ENCODE measurements around the gene RHBDD3. TPM values are rescaled to one million over a fixed set of nuclear protein-coding genes. Genes with fewer than 3 reads are reported as not detected.

Gene RHBDD3
- total RNA-seq, 3 donors from 2014 or later (not counting 1 experiment from before 2014, with no cell fraction given) = 16.6 to 20.9 (median 17.9) TPM

GRCh38 chr22:29259253-29259899, 8.4 kb downstream of the RHBDD3 start:
- TF ChIP-seq CTCF (IDR thresholded peaks at IDR 0.05) = no peak
- no peaks in the 10 kb centered on the region for H3K9me3 ChIP-seq (ENCODE audit: control insufficient read depth, insufficient read depth, low read length)
- H3K27me3 ChIP-seq (ENCODE audit: control insufficient read depth, insufficient read depth, low read length) = no peaks in the 10 kb centered on the region
- 92% methylated on average over 11 of the region's 11 CpGs for WGBS (ENCODE audit: insufficient coverage)
- DNase-seq (no peak), ATAC-seq (no peak)
- Mint-ChIP-seq H3K27me3 (ENCODE audit: low read depth in 2 of 2) (no peaks in the 10 kb centered on the region), H3K9me3 (no peaks in the 10 kb centered on the region), H3K36me3 (no peaks in the 10 kb centered on the region), H3K4me1 (no peaks in the 10 kb centered on the region), H3K27ac (no peak overlapping the region), H3K4me3 (no peak overlapping the region)
- H3K4me1 ChIP-seq (ENCODE audit: control insufficient read depth, insufficient read depth, low read length) = no peaks in the 10 kb centered on the region
- intact Hi-C loops (cut with micrococcal nuclease) = no loop called here
- no peaks in the 10 kb centered on the region for H3K36me3 ChIP-seq (ENCODE audit: control insufficient read depth, insufficient read depth, low read length)
- no peak overlapping the region for H3K27ac ChIP-seq (ENCODE audit: low read length)
- H3K4me3 ChIP-seq (ENCODE audit: low read length) = no peak overlapping the region

- intact Hi-C loops (cut with micrococcal nuclease) = no loop called here
Observed at GRCh38 chr22:29258407-29259252, 9.2 kb downstream of the RHBDD3 start.

GRCh38 chr22:29257751-29258181, 10.0 kb downstream of the RHBDD3 start:
- H3K4me1 ChIP-seq (ENCODE audit: control insufficient read depth, insufficient read depth, low read length) = no peaks in the 10 kb centered on the region
- no peak for DNase-seq
- H3K27ac ChIP-seq (ENCODE audit: low read length) = no peak overlapping the region
- Mint-ChIP-seq H3K27ac (no peak overlapping the region), H3K27me3 (ENCODE audit: low read depth in 2 of 2) (no peaks in the 10 kb centered on the region), H3K9me3 (no peaks in the 10 kb centered on the region), H3K4me1 (no peaks in the 10 kb centered on the region), H3K4me3 (no peak overlapping the region), H3K36me3 (no peaks in the 10 kb centered on the region)
- no peak for ATAC-seq
- H3K36me3 ChIP-seq (ENCODE audit: control insufficient read depth, insufficient read depth, low read length) = no peaks in the 10 kb centered on the region
- no peak overlapping the region for H3K4me3 ChIP-seq (ENCODE audit: low read length)
- no peaks in the 10 kb centered on the region for H3K9me3 ChIP-seq (ENCODE audit: control insufficient read depth, insufficient read depth, low read length)
- TF ChIP-seq CTCF (IDR thresholded peaks at IDR 0.05) = no peak
- WGBS (ENCODE audit: insufficient coverage) = 73% methylated on average over 8 of the region's 8 CpGs
- H3K27me3 ChIP-seq (ENCODE audit: control insufficient read depth, insufficient read depth, low read length) = no peaks in the 10 kb centered on the region
- intact Hi-C loops (cut with micrococcal nuclease) = no loop called here

More at GRCh38 chr22:29258407-29259252, 9.2 kb downstream of the RHBDD3 start:
- Mint-ChIP-seq H3K4me3 (no peak overlapping the region), H3K4me1 (no peaks in the 10 kb centered on the region), H3K36me3 (no peaks in the 10 kb centered on the region), H3K9me3 (no peaks in the 10 kb centered on the region), H3K27ac (no peak overlapping the region), H3K27me3 (ENCODE audit: low read depth in 2 of 2) (no peaks in the 10 kb centered on the region)
- H3K9me3 ChIP-seq (ENCODE audit: control insufficient read depth, insufficient read depth, low read length) = no peaks in the 10 kb centered on the region
- H3K27ac ChIP-seq (ENCODE audit: low read length) = no peak overlapping the region
- DNase-seq = no peak
- WGBS (ENCODE audit: insufficient coverage) = 93% methylated on average over 17 of the region's 17 CpGs
- no peaks in the 10 kb centered on the region for H3K4me1 ChIP-seq (ENCODE audit: control insufficient read depth, insufficient read depth, low read length)
- ATAC-seq = no peak
- TF ChIP-seq CTCF (IDR thresholded peaks at IDR 0.05) = no peak
- H3K4me3 ChIP-seq (ENCODE audit: low read length) = no peak overlapping the region
- no peaks in the 10 kb centered on the region for H3K27me3 ChIP-seq (ENCODE audit: control insufficient read depth, insufficient read depth, low read length)
- H3K36me3 ChIP-seq (ENCODE audit: control insufficient read depth, insufficient read depth, low read length) = no peaks in the 10 kb centered on the region
